ENCODE measurements around the gene ELFN1.
A peak's percentile ranks its signal among the peaks of the same experiment; 100 is the strongest.

Gene ELFN1

GRCh38 chr7:1738511-1738910 lies 68.4 kb downstream of the ELFN1 start:
- DNase-seq (ENCODE audit: insufficient read length, low spot score) (no peak), FAIRE-seq (no peak)

- no peak for DNase-seq (ENCODE audit: insufficient read length, low spot score)
- FAIRE-seq, result no peak
Observed at GRCh38 chr7:1738956-1739355, 68.9 kb downstream of the ELFN1 start.

- FAIRE-seq (no peak), DNase-seq (ENCODE audit: insufficient read length, low spot score) (no peak)
Observed at GRCh38 chr7:1739593-1739992, 69.5 kb downstream of the ELFN1 start.

GRCh38 chr7:1740214-1740613 lies 70.1 kb downstream of the ELFN1 start:
- no peak for DNase-seq (ENCODE audit: insufficient read length, low spot score)
- no peak for FAIRE-seq

GRCh38 chr7:1741246-1741645 lies 71.2 kb downstream of the ELFN1 start:
- no peak for FAIRE-seq

GRCh38 chr7:1741751-1742554 lies 71.9 kb downstream of the ELFN1 start:
- DNase-seq (ENCODE audit: insufficient read length, low spot score), result peak; percentile 54
- FAIRE-seq, result no peak

More at GRCh38 chr7:1741246-1741645, 71.2 kb downstream of the ELFN1 start:
- DNase-seq (ENCODE audit: insufficient read length, low spot score), result no peak

GRCh38 chr7:1742555-1743303 lies 72.7 kb downstream of the ELFN1 start:
- FAIRE-seq, result no peak
- peak; percentile 74 for DNase-seq (ENCODE audit: insufficient read length, low spot score)

- FAIRE-seq (no peak), DNase-seq (ENCODE audit: insufficient read length, low spot score) (no peak)
Observed at GRCh38 chr7:1743481-1744230, 73.6 kb downstream of the ELFN1 start.

GRCh38 chr7:1744296-1745017 lies 74.4 kb downstream of the ELFN1 start:
- no peak for DNase-seq (ENCODE audit: insufficient read length, low spot score)

GRCh38 chr7:1745018-1745532 lies 75.0 kb downstream of the ELFN1 start:
- DNase-seq (ENCODE audit: insufficient read length, low spot score), result no peak
- no peak for FAIRE-seq

More at GRCh38 chr7:1744296-1745017, 74.4 kb downstream of the ELFN1 start:
- no peak for FAIRE-seq

GRCh38 chr7:1745576-1746490 lies 75.8 kb downstream of the ELFN1 start:
- FAIRE-seq (no peak), DNase-seq (ENCODE audit: insufficient read length, low spot score) (no peak)

GRCh38 chr7:1746491-1746975 lies 76.5 kb downstream of the ELFN1 start:
- FAIRE-seq (no peak), DNase-seq (ENCODE audit: insufficient read length, low spot score) (no peak)

- DNase-seq (ENCODE audit: insufficient read length, low spot score), result no peak
- no peak for FAIRE-seq
Observed at GRCh38 chr7:1747004-1747801, 77.1 kb downstream of the ELFN1 start.

- no peak for FAIRE-seq
- no peak for DNase-seq (ENCODE audit: insufficient read length, low spot score)
Observed at GRCh38 chr7:1748076-1748838, 78.2 kb downstream of the ELFN1 start.

GRCh38 chr7:1748839-1749173 lies 78.7 kb downstream of the ELFN1 start:
- no peak for FAIRE-seq
- no peak for DNase-seq (ENCODE audit: insufficient read length, low spot score)

GRCh38 chr7:1749351-1749863 lies 79.3 kb downstream of the ELFN1 start:
- DNase-seq (ENCODE audit: insufficient read length, low spot score), result no peak
- FAIRE-seq, result no peak

GRCh38 chr7:1749864-1750466 lies 79.9 kb downstream of the ELFN1 start:
- DNase-seq (ENCODE audit: insufficient read length, low spot score) (no peak), FAIRE-seq (no peak)
